Suppressor macrophage treated with lipopolysaccharide for 4 hours (primary cell): ENCODE data around the gene COG7.
"Not testable (repeated sequence)": the region's sequence is repeated elsewhere in the genome, so short reads cannot be mapped to it uniquely, and the experiment has no call there.

Experiments
- DNase-seq: peaks from one replicate; pipeline ENCODE4 v3.0.0-alpha.2; 2020

The COG7 gene

GRCh38 chr16:23408242-23408822 is 44.7 kb downstream of the COG7 start:
- no peak for DNase-seq

- DNase-seq: no peak
These were observed 45.4 kb downstream of the COG7 start for GRCh38 chr16:23407436-23408127.

GRCh38 chr16:23406546-23407240 is 46.3 kb downstream of the COG7 start:
- no peak for DNase-seq

- no peak for DNase-seq
These were observed 47.0 kb downstream of the COG7 start for GRCh38 chr16:23406024-23406423.

GRCh38 chr16:23403547-23403946 is 49.4 kb downstream of the COG7 start:
- DNase-seq: no peak

GRCh38 chr16:23402100-23402499 is 50.9 kb downstream of the COG7 start:
- no peak for DNase-seq

GRCh38 chr16:23401139-23401538 is 51.9 kb downstream of the COG7 start:
- DNase-seq: no peak

GRCh38 chr16:23400447-23400846 is 52.5 kb downstream of the COG7 start:
- not testable (repeated sequence) for DNase-seq

GRCh38 chr16:23398987-23399805 is 53.8 kb downstream of the COG7 start:
- no peak for DNase-seq

GRCh38 chr16:23397464-23397863 is 55.5 kb downstream of the COG7 start:
- DNase-seq: no peak

- no peak for DNase-seq
These were observed 57.3 kb downstream of the COG7 start for GRCh38 chr16:23395732-23396131.

GRCh38 chr16:23394141-23394831 is 58.7 kb downstream of the COG7 start:
- DNase-seq: no peak

GRCh38 chr16:23392223-23392600 is 60.8 kb downstream of the COG7 start:
- no peak for DNase-seq

- no peak for DNase-seq
These were observed 61.4 kb downstream of the COG7 start for GRCh38 chr16:23391381-23392222.

GRCh38 chr16:23389936-23390335 is 63.1 kb downstream of the COG7 start:
- DNase-seq: not testable (repeated sequence)

GRCh38 chr16:23389201-23389600 is 63.8 kb downstream of the COG7 start:
- no peak for DNase-seq

GRCh38 chr16:23388786-23389185 is 64.2 kb downstream of the COG7 start:
- DNase-seq: no peak

- no peak for DNase-seq
These were observed 65.3 kb downstream of the COG7 start for GRCh38 chr16:23387666-23388065.

GRCh38 chr16:23385441-23385840 is 67.5 kb downstream of the COG7 start:
- no peak for DNase-seq

- DNase-seq: no peak
These were observed 68.1 kb downstream of the COG7 start for GRCh38 chr16:23384878-23385277.

- DNase-seq: no peak
These were observed 69.1 kb downstream of the COG7 start for GRCh38 chr16:23383881-23384280.

- DNase-seq: no peak
These were observed 70.7 kb downstream of the COG7 start for GRCh38 chr16:23382279-23382678.
